Ovary (tissue), 9 donors: Measurements from ENCODE around the gene RHCG. TPM values are rescaled to one million over a fixed set of nuclear protein-coding genes. Genes with fewer than 3 reads are reported as not detected.

Source experiments
- DNase-seq, 5 donors: peaks; one replicate each; pipeline ENCODE4 v3.0.0-alpha.2; 2019 to 2020
- H3K27ac ChIP-seq, 2 donors: fragments of 200-600 bp; one replicate each; pipeline versions ENCODE4 v1.5.1 to v1.8.0; 2019 to 2022
- H3K27me3 ChIP-seq: fragments of 200-600 bp; one replicate; pipeline ENCODE4 v1.8.0; 2022
- H3K36me3 ChIP-seq: fragments of 200-600 bp; sonication (generic); one replicate; pipeline ENCODE4 v1.5.1; 2019
- H3K4me1 ChIP-seq: one replicate; pipeline ENCODE4 v1.8.1; 2013; ENCODE audit warnings: mild to moderate bottlenecking, moderate library complexity; ENCODE audit not compliant: insufficient read depth
- H3K4me3 ChIP-seq: fragments of 200-600 bp; sonication (generic); one replicate; pipeline ENCODE4 v1.5.1; 2017
- H3K9me3 ChIP-seq, 2 donors: fragments of 200-600 bp in 1 of 2; sonication (generic) in 1 of 2; one replicate each; pipeline versions ENCODE4 v1.5.1 to v1.8.1; 2013 to 2019; ENCODE audit warnings: mild to moderate bottlenecking in 1 of 2, moderate library complexity in 1 of 2
- CTCF ChIP-seq, 3 donors: fragments of 450-650 bp in 2 of 3; fragments of 200-600 bp in 1 of 3; IDR thresholded peaks; one replicate each; pipeline versions ENCODE4 v1.5.1 to v1.8.0; 2016 to 2022; ENCODE audit warnings: antibody characterized with exemption in 3 of 3, mild to moderate bottlenecking in 1 of 3
- EP300 ChIP-seq: sonication (generic); formaldehyde crosslinking; IDR thresholded peaks from one replicate; pipeline ENCODE4 v1.6.1; 2017; ENCODE audit warnings: antibody characterized with exemption
- POLR2A ChIP-seq: fragments of 450-650 bp; IDR thresholded peaks from one replicate; pipeline ENCODE4 v1.6.1; 2017; ENCODE audit warnings: antibody characterized with exemption, mild to moderate bottlenecking, moderate library complexity
- WGBS, 3 donors: extraction: QIAGEN DNeasy Blood & Tissue Kit in 1 of 3; methylation state at CpG; one replicate each; pipeline versions ENCODE4 v1.1.5 to v1.1.7; 2013 to 2017; 5-methylcytosine and 5-hydroxymethylcytosine counted together
- intact Hi-C, 4 donors: fragments of 100-400 bp; cut with DNase I; formaldehyde crosslinking; loops; one replicate each; pipeline versions ENCODE4 v1.11.0 to v1.15.1; 2022 to 2023
- polyA plus RNA-seq, 2 donors: library from polyadenylated mRNA; stranded (reverse); fragments of 200-250 nt in 1 of 2; fragments of 350-450 nt in 1 of 2; fragmentation: Illumina TruSeq in 1 of 2; extraction: RNeasy Lipid Tissue Mini Kit (QIAGEN cat#74804) in 1 of 2; gene quantifications; one replicate each; pipeline ENCODE4 v1.2.3, GENCODE V29; 2013 to 2014
- total RNA-seq, 7 donors: library from RNA; depleted of rRNA in 2 of 7; stranded (reverse); fragments of >200 nt in 2 of 7; fragmentation: NEBNext Ultra II Directional in 3 of 7; extraction: Animal tissue kit (Norgen Biotek cat#: 25700) in 3 of 7; gene quantifications; one replicate each; pipeline versions ENCODE4 v1.1.0 to v1.2.4, GENCODE V29; 2016 to 2023
- donor health status: DM: no; HTN: no; CAD: no; lungs with moderate emphysema.
- donor health status: DM: no; HTN: no; CAD: no.
- donor health status: Bipolar disorder and iron deficiency.
- donor health status: DM: yes; HTN: yes; CAD: no.
- donor health status: DM: no; HTN: no; CAD: no.
- donor health status: DM: yes; HTN: yes; CAD: no.

The RHCG gene
- total and polyA plus RNA-seq, 9 donors: 0.23 to 0.67 TPM; not detected in 7

- H3K27ac ChIP-seq: no peak overlapping the region
- WGBS, 3 donors: 54 to 73% (median 62%) methylated on average over 4 of the region's 4 CpGs
- no peaks in the 10 kb centered on the region for H3K9me3 ChIP-seq
- TF ChIP-seq CTCF (IDR thresholded peaks at IDR 0.05) (no peak), POLR2A (no peak), EP300 (no peak)
- intact Hi-C loops: no loop called here
- no peaks in the 10 kb centered on the region for H3K4me1 ChIP-seq
- H3K36me3 ChIP-seq: no peaks in the 10 kb centered on the region
- no peaks in the 10 kb centered on the region for H3K27me3 ChIP-seq
- no peak for DNase-seq
- H3K4me3 ChIP-seq: no peak overlapping the region
Observed at GRCh38 chr15:89512631-89513030, 16.2 kb upstream of the RHCG start.

DNA sequence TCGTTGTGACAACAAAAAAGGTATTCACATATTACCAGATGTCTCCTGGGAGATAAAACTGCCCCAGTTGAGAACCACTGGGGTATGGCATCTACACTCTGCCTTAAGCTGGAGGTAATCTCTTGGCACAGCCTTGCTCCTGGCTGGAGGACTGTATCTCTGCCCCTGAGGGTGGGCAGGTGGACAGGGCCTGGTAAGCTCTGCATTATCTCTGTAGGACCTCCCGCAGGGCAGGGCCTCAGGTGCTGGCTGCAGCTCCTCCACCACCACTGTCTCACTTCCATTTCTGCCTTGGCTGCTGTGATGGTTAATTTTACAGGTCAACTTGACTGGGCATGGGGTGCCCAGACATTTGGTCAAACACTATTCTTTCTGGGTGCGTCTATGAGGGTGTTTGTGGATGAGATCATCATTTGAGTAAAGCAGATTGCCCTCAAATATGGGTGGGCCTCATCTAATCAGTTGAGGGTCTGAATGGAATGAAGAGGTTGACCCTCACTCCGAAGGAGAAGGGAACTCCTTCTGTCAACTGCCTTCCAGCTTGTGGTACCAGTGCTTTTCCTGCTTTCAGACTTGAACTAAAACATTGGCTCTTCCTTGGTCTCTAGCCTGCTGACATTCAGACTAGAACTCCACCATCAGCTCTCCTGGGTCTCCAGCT, 9.8 kb upstream of the RHCG start:
- Histone ChIP-seq H3K36me3 (no peaks in the 10 kb centered on the region), H3K9me3 (no peaks in the 10 kb centered on the region), H3K27ac (no peak overlapping the region), H3K4me1 (no peaks in the 10 kb centered on the region), H3K4me3 (no peak overlapping the region), H3K27me3 (no peaks in the 10 kb centered on the region)
- no peak for DNase-seq
- TF ChIP-seq CTCF (IDR thresholded peaks at IDR 0.05) (no peak), POLR2A (no peak), EP300 (no peak)
- intact Hi-C loops: no loop called here
- WGBS, 3 donors: 69 to 81% (median 80%) methylated on average over 4 of the region's 4 CpGs

DNA sequence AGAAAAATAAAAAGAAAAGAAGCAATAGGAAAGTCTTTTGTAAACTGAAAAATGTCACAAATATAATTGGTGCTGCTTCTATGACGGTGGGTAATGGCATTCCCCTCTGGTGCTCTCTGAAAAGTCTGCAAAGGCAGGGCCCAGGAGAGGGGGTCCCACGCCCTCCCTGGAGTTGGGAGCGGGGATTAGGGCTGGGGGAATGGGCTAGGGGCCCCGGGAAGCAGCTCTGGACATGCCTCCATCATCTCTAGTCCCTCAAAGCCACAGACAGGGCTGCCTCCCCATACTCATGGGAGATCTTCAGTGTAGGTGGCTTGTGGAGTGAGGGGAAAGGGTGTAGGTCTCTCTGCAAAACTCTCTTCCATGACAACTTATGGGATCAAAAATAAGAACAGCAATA, 7.8 kb upstream of the RHCG start:
- Histone ChIP-seq H3K27ac (no peak overlapping the region), H3K36me3 (no peaks in the 10 kb centered on the region), H3K4me3 (no peak overlapping the region), H3K4me1 (no peaks in the 10 kb centered on the region), H3K9me3 (no peaks in the 10 kb centered on the region), H3K27me3 (no peaks in the 10 kb centered on the region)
- 56 to 57% (median 56%) methylated on average over 4 of the region's 4 CpGs for WGBS, 3 donors
- TF ChIP-seq POLR2A: no peak
- TF ChIP-seq EP300: no peak
- no peak for TF ChIP-seq CTCF (IDR thresholded peaks at IDR 0.05)
- intact Hi-C loops: no loop called here
- DNase-seq: no peak

- Histone ChIP-seq H3K4me3 (no peak overlapping the region), H3K27me3 (no peaks in the 10 kb centered on the region), H3K4me1 (no peaks in the 10 kb centered on the region), H3K27ac (no peak overlapping the region), H3K36me3 (no peaks in the 10 kb centered on the region), H3K9me3 (no peaks in the 10 kb centered on the region)
- intact Hi-C loops: no loop called here
- TF ChIP-seq POLR2A (no peak), CTCF (IDR thresholded peaks at IDR 0.05) (no peak), EP300 (no peak)
- WGBS, 3 donors: 69 to 81% (median 70%) methylated on average over 7 of the region's 7 CpGs
- no peak for DNase-seq
Observed at GRCh38 chr15:89502867-89503595, 6.6 kb upstream of the RHCG start.
